GM19099 (cell line): Measurements from ENCODE around the gene ZKSCAN5.

Experiments
- POLR2A ChIP-seq: IDR thresholded peaks from 3 replicates; pipeline ENCODE4 v1.6.1; 2011; ENCODE audit warnings: low read depth; ENCODE audit not compliant: insufficient read length; ENCODE audit errors: extremely low read depth

The ZKSCAN5 gene

GRCh38 chr7:99504603-99505323 lies at the start of gene ZKSCAN5:
TSS of gene ZKSCAN5 (plus strand) at chr7:99504662. CDS start at chr7:99506045, 1,383 bp downstream.
- TF ChIP-seq POLR2A: peak; percentile 93

DNA sequence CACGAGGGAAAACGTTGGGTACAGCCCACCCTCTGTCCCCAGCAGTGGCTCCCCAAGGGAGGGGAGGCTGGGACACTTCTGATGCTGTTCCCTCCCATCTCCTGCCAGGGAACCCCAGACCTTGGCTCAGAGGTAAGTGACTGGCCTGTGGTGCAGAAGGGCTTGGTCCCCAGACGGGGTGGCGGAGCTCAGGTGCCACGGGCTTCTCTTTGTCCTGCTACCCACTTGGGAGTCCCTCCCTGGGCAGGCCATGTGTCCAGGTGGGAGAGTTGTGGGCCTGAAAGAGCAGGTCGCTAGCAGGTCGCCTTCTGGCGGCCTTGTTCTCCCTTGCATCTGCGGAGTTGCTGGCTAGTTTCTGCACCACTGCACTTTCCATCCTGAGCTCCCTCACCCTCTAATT lies 48.6 kb upstream of the ZKSCAN5 start:
- no peak for TF ChIP-seq POLR2A

DNA sequence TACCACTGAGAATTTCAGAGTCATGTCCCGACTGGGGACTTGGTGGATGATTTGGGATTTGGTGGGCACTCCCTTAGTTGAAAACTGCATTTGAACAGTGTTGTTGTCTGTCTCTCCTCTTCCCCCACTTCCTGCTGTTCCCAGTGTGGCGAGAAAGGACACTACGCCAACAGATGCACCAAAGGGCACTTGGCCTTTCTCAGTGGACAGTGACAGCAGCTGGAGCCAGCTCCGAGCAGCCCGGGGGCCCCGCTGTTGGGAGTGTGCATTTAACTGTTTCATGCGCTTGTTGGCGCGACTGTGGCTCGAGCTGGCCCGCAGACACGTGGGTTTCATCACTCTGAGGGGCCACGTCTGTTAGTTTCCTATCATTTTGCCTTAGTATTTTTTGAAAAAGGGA lies 48.2 kb upstream of the ZKSCAN5 start:
- no peak for TF ChIP-seq POLR2A

DNA sequence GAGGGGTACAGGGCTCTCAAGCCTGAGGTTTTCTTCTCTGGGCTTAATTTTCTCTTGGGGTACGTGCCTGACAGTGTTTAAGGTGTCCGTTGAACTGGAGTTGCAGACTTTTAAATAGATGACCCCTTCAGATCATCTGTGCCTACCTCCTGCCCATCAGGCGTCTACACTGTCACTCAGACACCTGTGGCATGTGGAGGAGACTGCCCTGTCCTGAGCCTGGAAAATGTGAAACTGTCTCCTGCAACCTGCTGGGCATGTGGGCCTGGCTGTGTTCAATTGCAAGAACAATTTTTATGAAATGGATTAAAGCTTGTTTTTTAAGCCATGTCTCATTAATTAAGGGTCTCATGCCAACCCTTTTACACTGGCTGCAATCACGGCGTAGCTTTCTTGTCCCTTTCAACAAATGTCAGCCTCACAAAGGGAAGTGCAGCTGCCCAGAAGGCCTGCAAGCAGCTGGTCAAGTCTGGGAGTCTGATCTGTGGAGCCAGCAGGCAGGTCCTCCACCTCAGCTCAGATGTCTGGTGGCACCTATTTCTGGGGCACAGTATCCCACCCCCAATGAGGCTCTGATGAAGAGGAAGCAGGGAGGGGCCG lies 47.3 kb upstream of the ZKSCAN5 start:
- no peak for TF ChIP-seq POLR2A

GRCh38 chr7:99457650-99458493 lies 46.6 kb upstream of the ZKSCAN5 start:
- no peak for TF ChIP-seq POLR2A

GRCh38 chr7:99459087-99459486 lies 45.4 kb upstream of the ZKSCAN5 start:
- no peak for TF ChIP-seq POLR2A

DNA sequence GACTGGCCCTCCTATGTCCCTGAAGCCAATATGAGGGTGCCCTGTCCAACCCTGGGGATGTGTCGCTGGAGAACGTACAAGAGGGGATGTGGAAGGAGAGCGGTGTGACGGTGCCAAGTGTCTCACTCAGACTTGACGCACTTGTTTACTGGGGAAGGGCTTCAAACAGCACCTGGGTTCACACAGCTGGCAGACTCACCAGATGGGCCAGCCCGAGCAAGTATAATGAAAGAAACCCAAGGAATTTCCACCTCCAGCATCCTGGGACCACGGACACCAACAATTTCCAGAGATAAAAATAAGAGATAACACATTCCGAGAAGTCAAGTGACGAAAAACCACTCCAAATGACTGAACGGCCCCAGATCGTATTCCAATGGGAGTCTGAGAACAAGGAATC lies 43.8 kb upstream of the ZKSCAN5 start:
- no peak for TF ChIP-seq POLR2A

- TF ChIP-seq POLR2A: no peak
These were observed 43.2 kb upstream of the ZKSCAN5 start for GRCh38 chr7:99461221-99461620.

GRCh38 chr7:99465421-99465768 lies 39.1 kb upstream of the ZKSCAN5 start:
- TF ChIP-seq POLR2A: no peak

DNA sequence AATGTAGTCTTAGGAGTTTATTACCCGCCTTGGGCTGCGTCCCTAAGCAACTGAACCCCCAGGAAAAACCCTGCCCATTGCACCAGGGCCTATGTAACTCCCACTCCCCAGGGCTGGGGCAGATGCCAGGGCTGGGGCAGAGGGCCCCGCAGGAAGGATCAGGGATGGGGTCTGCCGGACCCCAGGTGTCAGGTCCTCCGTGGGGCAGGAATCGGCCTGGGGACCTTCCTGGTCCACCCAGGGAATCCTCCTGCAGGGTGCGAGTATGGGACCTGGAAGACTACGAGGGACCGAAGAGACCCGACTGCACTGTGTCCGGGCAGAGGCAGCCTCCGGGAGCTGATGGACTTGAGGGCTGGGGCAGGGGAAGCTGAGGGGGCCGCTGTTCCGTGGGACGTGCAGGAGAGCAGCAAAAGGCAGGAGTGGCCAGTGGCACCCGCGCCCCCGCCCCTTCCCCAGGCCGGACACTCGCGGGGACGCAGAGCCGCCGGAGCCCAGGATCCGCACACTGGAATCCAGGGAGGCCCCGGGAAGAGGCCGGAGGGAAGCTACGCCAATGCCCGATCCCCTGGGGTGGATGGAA lies 36.0 kb upstream of the ZKSCAN5 start:
- no peak for TF ChIP-seq POLR2A

GRCh38 chr7:99469381-99470065 lies 34.9 kb upstream of the ZKSCAN5 start:
- no peak for TF ChIP-seq POLR2A

DNA sequence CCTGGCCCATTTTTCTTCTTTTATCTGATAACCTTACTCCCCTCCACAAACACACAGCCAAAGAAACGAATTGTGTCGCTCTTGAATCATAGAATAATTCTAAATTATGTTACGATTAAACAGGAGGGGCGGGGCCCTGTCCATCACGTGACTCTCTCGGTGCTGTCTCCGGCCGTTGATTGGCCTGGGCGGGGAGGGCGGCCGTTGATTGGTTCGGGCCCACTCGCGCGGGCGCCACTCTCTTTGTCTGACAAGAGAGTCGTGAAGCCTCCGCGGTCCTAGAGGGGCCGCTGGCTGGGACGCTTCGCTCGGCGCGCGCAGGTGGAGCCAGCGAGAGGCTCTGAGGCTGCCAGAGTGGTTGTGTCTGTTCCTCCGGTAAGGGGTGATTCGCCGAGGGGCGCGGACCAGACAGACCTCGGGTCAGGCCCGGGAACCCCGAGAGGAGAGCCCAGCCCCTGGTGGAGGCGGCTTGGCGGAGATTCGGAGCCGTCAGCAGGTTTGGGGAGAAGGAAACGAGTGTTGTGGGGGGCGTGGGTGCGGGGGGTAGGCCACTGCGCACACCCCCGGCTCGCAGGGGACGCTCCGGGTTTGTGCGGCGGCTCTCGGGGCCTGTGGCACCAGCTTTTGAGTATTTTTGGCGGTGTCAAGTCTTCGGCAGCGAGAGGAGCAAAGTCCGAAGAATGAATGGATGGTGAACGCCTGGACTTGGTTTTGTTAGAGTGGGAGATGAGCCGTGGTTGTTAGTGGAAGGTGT lies 31.7 kb upstream of the ZKSCAN5 start, which contains the start of gene ZNF789:
Gene ZNF789, plus strand, starts transcription at position 330 of the 754 bp plus-strand sequence. CDS start 3,567 bp downstream, outside the sequence.
- TF ChIP-seq POLR2A: peak; percentile 78

GRCh38 chr7:99473315-99473596 lies 31.2 kb upstream of the ZKSCAN5 start:
- no peak for TF ChIP-seq POLR2A

DNA sequence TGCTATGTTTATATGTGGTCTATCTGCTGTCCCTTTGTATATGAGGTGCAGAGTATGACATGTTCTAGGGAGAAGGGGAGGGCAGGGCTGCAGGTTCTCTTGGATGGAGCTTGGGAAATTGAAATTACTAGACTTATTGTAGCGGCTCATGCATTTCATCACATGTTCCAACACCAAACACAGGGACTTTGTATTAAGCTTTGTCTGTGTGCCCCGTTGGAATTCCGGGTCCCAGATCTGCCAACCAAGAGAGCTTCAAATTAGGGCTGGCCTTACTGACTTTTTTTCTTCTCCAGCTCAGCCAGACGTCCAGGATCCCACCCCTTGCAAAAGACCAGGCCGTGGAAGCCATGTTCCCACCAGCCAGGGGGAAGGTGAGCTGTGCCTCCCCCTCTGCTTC lies 28.4 kb upstream of the ZKSCAN5 start:
- TF ChIP-seq POLR2A: no peak
